HG03280 (cell line): Measurements from ENCODE around the gene CDH22.

Source experiments
- ATAC-seq: cut with Tn5 transposase; IDR thresholded peaks from one replicate; pipeline ENCODE4 v1.9.1; 2021; ENCODE audit warnings: mild to moderate bottlenecking, moderate library complexity; ENCODE audit not compliant: unreplicated experiment

Gene CDH22

GRCh38 chr20:46343348-46343974 is 35.2 kb upstream of the CDH22 start:
- no peak for ATAC-seq

- no peak for ATAC-seq
Measured at GRCh38 chr20:46342451-46343347, 34.4 kb upstream of the CDH22 start.

GRCh38 chr20:46342010-46342378 is 33.7 kb upstream of the CDH22 start:
- no peak for ATAC-seq

- no peak for ATAC-seq
Measured at GRCh38 chr20:46341074-46342009, 33.0 kb upstream of the CDH22 start.

GRCh38 chr20:46339037-46339436 is 30.7 kb upstream of the CDH22 start:
- no peak for ATAC-seq

GRCh38 chr20:46336735-46337134 is 28.4 kb upstream of the CDH22 start:
- ATAC-seq, result no peak

GRCh38 chr20:46334303-46334904 is 26.1 kb upstream of the CDH22 start:
- no peak for ATAC-seq

- ATAC-seq, result no peak
Measured at GRCh38 chr20:46333161-46333991, 25.1 kb upstream of the CDH22 start.

- ATAC-seq, result no peak
Measured at GRCh38 chr20:46332373-46333160, 24.3 kb upstream of the CDH22 start.

- no peak for ATAC-seq
Measured at GRCh38 chr20:46331611-46332361, 23.5 kb upstream of the CDH22 start.

GRCh38 chr20:46330831-46331371 is 22.6 kb upstream of the CDH22 start:
- ATAC-seq, result no peak

GRCh38 chr20:46330072-46330763 is 21.9 kb upstream of the CDH22 start:
- no peak for ATAC-seq

GRCh38 chr20:46328200-46328882 is 20.0 kb upstream of the CDH22 start:
- ATAC-seq, result no peak

GRCh38 chr20:46327557-46327956 is 19.3 kb upstream of the CDH22 start:
- no peak for ATAC-seq

GRCh38 chr20:46325789-46326188 is 17.5 kb upstream of the CDH22 start:
- no peak for ATAC-seq

GRCh38 chr20:46324960-46325703 is 16.8 kb upstream of the CDH22 start:
- ATAC-seq, result no peak
